Activated CD4-positive, alpha-beta T cell treated with anti-CD3 and anti-CD28 coated beads, Interleukin-2, Interleukin-6, amounts not matched to agents 100 ng/mL and 50 ng/mL, durations not matched to agents 16 hours and 8 hours (primary cell): ENCODE measurements around the gene CCDC174.
"Not testable (repeated sequence)": the region's sequence is repeated elsewhere in the genome, so short reads cannot be mapped to it uniquely, and the experiment has no call there.

Source experiments
- DNase-seq: peaks from one replicate; pipeline ENCODE4 v3.0.0-alpha.2; 2020

The CCDC174 gene

DNA sequence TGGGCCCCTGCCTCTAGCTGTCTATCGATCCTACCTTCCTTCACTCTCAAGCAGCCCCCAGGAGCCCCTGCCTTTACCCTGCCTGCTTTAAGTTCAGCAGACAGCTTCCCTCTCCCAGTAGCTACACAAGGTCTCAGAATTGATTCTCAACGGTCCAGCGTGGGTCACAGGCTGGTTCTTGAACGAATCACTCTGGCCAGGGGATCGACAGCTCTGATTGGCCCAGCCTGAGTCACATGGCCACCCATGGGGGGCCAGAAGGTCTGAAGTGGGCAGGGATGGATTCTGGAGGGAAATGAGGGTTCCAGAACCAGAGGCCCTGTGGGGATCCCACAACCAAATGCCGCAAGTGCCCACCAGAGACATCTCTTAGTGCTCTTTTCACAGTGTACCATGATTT is 23.7 kb upstream of the CCDC174 start:
- DNase-seq: no peak

DNA sequence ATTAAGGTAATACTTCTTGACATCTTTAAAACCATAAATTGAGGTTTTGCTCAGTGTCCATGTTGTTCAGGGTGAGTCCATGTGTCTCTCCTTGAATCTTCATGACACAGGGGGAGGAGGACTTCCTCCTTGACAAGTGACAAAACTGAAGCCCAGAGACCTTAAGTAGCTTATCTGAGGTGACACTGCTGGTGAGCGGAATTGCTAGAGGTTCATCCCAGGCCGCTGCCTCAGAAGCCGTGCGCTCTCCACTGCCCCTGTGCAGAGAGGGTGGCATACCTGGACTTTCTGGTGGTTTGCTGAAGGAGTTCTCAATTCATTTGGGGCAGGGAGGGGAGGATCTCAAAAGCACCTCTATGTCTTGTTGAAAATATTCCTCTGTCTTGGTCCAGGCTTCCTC is 23.2 kb upstream of the CCDC174 start:
- DNase-seq: no peak

DNA sequence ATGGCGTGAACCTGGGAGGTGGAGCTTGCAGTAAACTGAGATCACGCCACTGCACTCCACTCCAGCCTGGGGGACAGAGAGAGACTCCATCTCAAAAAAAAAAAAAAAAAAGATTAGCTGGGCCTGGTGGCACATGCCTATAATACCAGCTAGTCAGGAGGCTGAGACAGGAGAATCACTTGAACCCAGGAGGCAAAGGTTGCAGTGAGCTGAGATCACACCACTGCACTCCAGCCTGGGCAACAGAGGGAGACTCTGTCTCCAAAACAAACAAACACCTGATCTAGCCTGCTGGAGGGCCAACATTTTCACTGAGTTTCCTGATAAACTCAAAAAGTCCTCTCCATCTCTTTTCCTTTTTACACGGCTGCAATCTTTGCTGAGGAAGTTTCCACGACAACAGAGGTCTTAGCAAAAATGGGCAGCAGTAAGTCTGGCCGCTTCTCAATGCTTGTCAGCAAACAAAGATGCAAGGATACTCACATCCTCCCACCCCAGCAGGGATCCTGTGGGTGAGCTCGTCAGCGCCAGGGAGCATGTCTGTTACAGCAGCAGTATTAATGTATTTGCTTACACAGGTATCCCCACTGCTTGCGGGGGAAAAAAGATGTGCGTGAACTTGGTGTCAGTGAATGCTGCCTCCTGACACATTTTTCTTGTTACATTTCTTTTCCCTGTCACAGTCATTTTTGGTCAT is 21.0 kb upstream of the CCDC174 start:
- no peak for DNase-seq

DNA sequence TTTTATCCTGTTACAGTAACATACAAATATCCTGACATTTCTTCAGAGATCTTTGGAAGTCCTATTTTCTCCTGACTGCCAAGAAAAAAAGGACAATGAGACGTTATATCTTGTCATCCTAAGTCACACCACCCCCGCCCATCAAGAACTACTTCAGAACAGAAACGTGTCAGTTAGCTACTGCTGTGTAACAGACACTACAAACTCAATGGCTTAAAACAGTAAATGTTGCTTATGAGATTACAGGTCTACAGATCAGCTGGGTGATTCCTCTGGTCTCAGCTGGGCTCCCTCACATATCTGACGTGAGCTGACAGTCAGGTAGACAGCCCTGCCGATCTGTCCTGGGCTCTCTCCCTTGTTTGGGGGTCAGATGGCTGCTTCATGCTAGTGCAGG is 20.5 kb upstream of the CCDC174 start:
- no peak for DNase-seq

DNA sequence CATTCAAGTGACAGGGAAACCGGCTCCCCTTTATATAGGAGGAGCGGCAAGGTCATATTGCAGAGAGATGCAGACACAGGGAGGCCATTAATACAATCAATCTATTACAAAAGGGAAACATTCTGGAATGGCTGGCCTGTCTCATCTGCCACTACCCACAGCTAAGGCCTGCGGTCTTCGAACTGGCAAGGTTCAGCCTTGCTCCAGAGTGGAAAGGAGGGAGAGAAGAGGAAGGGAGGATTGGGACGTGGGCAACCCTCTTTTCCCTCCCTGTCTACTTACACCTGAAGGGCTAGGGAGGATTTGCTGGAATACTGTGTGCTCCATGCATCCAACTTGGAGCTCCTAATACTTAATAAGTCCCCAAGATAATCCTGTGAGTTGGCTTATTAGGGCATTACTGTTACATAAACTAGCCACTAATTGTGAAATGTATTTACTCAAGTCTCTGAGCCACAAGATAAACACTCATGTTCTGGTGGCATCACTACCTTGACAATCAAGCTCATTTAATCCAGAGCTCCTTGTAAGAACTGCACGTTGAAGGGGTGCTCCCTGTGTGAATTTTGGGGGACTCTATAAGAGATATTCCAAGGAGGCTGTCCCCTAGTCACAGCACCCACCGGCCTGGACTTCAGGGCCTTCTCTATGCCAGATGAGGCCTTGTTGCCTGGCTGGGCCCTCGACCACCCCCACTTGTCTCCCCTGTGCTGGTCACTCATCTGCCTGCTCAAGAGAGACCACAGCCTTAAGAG is 19.7 kb upstream of the CCDC174 start:
- no peak for DNase-seq

DNA sequence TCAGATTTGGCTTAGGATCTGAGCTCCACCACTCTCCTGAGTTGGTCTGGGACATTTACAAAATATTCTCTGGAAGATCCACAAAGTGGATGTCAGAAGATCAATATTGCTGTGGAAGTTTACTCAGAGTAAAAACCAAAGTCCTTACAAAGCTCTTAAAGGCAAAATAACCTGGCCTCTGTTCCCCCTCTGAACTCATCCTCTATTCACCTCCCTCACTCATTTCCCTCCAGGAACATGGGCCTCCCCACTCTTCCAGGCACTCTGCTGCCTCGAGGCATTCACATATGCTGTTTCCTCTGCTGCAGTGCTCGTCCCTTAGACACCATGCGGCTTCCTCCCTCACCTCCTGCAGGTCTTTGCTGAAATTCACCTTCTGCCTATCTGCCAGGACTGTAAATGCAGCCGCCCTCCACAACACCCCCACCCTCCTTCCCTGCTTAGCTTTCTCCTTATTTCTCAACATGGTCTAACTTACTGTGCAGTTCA is 19.1 kb upstream of the CCDC174 start:
- no peak for DNase-seq

DNA sequence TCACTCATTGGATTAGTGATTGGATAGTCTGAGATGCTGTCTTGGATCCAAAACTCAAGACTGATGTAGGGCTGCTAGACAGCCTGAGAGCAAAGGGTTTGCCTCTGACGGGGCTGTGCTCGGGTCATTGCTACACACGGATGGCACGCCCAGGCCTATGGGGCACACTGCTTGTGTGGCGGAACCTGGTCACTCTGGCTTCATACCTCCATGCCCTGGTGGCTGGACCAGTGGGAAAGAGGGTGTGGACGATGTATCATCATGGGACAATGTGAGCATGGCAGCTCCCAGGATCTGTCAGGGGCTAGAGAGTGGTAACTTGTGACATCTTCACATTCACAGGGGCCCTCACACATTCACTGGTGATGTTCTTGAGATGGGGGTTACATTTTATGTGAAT is 18.1 kb upstream of the CCDC174 start:
- DNase-seq: no peak

DNA sequence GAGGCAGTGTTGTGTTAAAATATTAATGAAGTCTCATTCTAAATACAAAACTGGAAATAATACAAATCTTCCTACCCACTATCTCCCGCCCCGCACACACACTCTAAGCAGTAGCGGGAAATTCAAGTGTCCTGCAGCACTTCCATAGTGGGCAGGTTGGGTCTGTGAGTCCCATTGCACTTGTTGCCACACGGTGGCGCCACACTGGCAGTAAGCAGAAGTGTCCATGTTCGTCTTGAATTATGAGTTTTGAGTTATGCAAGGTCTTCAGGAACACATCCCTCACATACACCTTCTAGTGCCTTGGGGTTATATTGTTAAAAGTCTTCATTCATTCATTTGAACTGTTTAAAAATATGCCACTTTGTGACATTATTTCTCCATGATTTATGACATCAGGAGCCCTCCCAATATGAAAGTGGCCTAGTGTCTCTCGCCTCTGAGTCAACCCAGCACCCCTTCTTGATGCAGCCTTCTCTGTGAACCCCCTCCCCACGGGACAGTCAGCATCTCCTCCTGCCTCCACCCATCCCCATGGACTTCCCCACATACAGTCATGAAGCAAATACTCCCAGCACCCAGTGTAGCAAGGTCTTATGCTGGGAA is 17.6 kb upstream of the CCDC174 start:
- DNase-seq: peak; percentile 63

DNA sequence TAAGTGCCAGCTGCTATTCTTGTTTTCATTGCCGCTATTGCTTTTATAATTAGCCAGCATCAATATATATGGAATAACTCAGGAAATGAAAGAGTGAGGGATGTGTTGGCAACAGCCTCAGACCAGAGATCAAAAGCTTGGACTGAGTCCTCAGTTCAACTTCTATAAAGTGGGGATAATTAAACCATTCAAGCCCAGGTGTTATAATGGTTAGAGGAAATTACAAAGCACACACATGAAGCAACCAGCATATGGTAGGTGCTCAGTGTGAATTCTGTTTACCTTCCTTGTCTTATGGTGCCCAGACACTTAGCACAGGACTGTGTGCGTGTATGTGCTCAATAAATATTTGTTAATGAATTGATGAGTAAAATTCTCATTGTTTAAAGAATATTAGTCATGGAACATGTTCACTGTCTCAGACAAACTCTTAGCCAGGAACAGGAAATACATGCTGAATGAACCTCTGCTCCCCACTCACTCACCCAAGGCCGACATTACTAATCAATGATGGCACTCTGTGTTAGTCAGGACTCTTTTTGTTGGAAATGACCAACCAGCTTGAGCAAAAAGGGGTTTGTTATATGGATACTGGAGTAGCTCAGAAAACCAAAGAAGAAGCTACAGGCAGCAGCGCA is 16.7 kb upstream of the CCDC174 start:
- no peak for DNase-seq

DNA sequence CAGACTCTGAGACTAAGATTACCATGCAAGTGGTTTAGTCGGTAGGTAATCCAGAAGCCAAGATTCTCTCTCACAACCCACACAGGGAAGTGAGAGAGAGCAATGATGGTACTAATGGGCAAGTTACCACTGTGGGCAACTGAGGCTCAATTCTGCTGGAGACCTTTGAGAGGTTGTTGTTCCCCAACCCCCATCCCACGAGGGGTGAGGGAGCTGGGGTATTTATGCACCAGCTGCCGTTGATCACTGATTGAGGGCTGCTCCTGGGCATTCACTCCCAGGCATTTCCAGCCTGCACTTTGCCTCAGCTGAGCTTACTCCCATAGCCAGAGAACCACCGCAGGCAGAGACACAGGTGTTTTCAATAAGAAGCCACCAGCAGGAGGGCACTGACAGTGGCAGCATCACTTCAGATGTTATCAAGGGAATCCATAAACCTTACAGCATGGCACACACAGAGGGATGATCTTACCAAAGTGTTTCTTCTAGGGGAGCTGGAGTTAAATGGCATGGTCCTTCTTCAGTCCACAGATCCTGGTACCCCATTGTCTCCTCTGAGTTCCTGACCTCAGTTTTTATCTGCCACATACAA is 15.0 kb upstream of the CCDC174 start:
- DNase-seq: no peak

DNA sequence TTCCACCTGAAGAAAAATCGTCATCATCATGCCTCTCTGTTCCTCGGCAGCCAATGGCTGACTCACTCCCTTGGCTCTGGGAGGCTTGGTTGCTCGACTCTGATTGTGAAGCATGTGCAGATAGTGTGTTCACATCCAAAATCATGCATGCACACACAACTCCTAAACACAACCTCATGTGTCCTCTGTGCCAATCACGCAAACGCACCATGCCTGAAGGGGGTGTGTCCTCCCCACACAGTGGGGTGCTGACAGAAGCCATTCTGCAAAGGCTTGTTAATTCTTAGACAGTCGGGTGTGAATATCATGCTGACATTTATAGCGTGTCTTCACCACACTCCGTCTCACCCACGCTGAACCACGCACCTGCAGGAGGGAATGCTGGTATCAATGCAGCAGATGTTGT is 11.4 kb upstream of the CCDC174 start:
- DNase-seq: no peak

DNA sequence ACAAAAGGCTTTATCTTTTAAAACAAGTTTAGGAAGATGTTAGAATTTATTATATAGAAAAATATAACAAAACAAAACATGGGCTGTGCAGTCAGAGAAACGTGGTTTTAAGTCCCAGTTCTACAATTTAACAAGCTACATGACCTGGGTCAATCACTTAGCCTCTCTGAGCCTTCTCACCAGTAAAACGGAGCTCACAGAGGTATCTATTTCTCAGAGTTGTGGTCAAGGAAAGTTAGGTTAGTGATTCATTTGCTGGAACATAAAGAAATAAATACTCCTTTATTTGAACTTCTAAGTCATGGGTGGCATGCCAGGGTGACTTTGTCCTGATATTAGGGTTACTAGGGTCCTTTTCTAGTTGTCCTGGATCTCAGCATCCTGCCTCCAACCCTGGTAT is 10.8 kb upstream of the CCDC174 start:
- DNase-seq: no peak

DNA sequence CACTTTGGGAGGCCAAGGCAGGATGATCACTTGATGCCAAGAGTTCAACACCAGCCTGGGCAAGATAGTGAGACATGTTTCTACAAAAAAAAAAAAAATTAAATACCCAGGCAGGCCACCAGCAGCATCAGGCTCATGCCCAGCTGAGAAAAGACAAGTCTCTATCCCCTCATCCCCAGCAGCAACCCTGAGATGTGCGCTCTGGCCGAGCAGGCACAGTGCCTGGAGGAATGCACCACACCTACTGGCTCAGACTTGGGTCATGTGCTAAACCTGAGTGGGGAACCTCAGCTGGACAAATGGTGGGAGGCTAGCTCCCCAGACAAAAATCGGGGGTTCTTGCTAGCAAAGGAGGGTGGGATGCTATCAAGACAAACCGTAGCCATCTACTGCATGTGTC is 10.2 kb upstream of the CCDC174 start:
- no peak for DNase-seq

DNA sequence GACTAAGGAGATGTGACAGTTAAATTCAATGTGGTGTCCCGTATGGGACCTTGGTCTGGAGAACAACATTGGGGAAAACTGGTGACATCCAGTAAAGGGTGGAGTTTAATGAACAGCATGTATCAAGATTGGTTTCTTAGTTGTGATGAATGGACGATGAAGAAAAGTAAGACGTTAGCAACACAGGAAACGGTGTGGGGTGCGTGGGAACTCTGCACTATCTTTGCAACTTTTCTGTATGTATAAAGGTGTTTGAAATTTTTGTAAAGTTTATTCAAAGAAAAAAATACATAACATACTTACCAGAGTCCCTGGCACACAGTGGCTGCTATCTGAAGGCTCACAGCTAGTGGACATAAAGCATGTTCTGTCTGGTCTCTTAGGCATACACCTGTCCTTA is 6.1 kb upstream of the CCDC174 start:
- no peak for DNase-seq

DNA sequence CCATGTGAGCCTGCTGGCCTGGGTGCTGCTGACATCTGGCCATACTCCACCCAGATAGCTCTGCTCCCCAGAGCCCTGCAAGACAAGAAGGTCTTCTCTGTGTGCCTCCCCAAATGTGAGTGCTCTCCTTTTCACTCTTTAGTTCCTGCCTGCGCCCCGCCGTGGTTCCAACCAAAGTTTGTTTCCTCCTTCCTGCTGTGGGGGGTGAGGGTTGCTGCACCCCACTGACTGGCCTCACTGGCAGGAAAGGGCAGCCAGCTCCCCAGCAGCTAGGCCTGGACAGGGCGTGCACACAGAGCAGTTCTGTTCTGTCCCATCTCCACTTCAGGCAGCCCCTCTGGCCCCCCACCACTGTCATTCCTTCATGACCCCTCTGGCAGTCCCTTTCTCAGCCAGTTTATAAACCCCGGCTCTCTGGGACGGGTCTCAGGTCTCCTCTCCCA is 5.4 kb upstream of the CCDC174 start:
- DNase-seq: no peak

DNA sequence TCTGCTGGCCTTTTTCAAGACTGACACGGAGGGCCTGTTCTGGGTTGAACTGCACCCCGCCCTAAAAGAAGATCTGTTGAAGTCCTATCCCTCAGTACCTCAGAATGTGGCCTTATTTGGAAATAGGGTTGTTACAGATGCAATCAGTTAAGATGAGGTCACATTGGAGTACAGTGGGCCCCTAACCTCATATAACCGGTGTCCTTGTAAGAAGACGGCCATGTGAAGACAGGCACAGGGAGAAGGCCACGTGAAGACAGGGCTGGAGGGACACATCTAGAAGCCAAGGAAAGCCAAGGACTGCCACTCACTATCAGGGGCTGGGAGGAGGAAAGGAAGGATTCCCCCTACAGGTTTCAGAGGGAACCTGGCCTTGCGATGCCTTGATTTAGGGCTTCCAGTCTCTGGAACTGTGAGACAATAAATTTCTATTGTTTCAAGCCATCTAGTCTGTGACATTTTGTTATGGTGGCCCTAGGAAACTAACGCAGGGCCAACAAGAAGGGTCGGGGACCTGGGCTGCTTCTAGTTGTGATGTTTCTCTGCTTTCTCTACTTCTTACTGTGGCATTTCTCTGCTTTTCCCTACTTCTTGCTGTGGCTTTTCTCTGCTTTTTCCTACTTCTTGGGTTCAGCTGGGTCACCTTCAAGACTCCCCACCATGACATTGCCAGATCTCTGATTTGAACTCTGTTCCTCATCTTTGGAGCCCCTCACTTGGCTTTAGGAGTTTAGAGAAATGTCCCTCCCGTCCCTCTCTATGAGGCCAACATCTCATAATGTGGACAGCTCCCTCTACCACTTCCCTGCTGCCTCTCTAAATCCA is 4.8 kb upstream of the CCDC174 start:
- no peak for DNase-seq

DNA sequence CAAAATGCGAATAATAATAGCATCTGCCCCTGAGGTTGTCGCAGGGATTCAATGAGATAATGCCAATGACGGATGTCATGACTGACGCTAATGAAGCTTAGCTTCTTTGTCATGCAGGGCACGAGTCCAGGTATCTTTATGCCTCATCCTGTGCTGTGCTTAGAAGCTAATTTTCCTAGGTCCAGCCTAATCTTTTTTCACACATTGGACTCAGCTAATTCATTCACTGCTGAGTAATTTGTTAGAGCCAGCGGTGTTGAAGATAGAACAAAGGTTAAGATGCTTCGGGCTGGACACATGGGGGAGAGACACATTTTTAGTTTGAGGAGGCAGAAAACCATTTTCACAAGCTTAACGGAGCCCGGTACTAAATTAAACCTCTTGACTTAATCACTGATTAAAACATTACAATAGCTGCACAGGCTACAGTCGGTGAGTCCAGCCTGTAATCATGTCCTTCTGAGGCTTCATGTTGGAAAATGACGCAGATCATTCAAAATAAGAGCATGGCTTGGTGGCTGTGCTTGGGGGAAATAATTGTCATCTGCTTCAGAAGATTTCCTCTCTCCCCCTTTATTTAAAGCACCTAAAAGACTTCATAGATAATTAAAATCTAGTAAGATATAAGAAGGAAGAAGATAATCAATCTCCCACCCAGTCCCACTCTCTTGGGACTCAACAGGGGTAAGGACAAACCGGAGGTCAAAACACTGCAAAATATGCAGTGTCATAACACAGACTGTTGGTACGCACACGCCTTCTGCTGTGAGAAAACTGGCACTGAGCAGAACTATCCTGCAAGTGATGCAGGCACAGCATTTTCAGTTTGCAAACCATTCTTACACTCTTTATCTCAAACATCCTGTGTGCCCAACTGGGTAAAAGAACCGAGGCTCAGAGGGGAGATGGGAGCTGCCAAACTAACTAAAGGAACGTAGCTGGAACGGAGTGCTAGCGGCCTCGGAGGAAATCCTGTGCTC is 3.3 kb upstream of the CCDC174 start:
- DNase-seq: no peak

DNA sequence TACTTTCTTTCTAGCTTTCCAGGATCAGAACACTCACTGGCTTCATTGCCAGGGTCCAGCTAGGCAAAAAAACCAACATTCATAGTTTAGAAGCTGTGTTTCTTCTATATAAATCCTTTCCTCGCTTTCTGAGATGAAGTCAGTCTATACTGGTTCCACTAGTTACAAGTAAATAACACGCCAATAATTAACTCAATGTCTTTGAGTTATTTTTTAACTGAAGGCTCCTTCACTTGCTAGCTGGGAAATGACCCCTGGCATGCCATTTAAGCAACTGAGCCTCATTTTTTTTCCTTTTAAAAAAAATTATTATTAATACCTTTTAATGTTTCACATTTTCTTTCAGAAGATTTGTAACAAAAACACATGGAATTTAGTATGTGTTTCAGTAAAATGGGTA is 2.1 kb upstream of the CCDC174 start:
- no peak for DNase-seq

DNA sequence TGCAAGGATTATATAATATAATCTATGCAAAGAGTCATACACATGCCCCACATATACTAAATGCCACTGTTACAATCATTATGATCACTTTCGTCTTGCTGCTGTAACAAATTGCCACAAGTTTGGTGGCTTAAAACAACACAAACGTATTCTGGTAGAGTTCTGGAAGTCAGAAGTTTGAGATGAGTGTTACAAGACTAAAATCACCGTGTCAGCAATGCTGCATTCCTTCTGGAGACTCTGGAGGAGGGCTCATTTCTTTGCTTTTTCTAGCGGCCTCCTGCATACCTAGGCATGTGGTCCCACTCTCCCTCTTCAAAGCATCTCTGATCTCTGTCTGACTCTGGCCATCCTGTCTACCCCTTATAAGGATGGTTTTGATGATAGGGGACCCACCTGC is 1.4 kb upstream of the CCDC174 start:
- DNase-seq: no peak

DNA sequence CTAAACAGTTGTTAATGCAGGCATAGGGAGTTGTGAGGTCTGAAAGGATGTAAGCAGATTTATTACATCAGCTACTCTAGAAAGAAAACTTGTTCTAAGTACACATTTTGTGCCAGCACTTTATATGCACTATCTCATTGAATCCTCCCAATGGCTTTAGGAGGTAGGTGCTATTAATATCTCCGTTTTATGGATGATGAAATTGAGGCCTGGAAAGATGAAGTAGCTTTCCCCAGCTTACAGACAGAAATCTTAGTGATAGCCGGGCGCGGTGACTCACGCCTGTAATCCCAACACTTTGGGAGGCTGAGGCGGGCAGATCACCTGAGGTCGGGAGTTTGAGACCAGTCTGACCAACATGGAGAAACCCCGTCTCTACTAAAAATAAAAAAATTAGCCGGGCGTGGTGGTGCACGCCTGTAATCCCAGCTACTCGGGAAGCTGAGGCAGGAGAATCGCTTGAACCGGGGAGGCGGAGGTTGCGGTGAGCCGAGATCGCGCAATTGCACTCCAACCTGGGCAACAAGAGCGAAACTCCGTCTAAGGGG is 872 bp downstream of the CCDC174 start:
- DNase-seq: not testable (repeated sequence)

DNA sequence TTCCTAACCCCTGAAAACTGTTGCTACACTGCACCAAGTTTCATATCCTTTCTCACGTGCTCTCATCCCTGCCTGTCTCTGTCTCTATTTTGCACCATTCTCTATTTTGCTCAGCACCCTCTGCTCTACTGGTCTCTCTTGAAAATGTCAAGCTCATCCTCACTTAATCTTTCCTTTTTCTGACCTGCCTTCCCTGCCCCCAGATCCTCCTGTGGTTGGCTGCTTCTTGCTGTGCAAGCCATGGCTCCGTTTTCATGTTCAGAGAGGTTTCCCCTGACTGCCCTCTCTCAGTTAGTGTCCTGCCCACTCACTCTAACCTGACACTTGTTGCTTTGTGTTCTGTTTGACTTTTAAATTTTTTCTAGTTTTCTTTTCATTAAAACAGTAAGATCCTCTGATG is 6.0 kb downstream of the CCDC174 start:
- no peak for DNase-seq
